Liver (tissue), 3 donors: ENCODE data around the gene HOXB3.

Experiments
- EGR1 ChIP-seq, 2 donors: IDR thresholded peaks; 2 replicates each; pipeline ENCODE4 v1.6.1; 2016 to 2018; ENCODE audit warnings: antibody characterized with exemption in 2 of 2, low read depth in 2 of 2
- GABPA ChIP-seq, 2 donors: IDR thresholded peaks in 1 of 2; conservative IDR thresholded peaks in 1 of 2; 2 replicates each; pipeline ENCODE4 v1.6.1; 2016; ENCODE audit warnings: antibody characterized with exemption in 2 of 2, mild to moderate bottlenecking in 1 of 2, moderate library complexity in 1 of 2
- HNF4A ChIP-seq, 2 donors: conservative IDR thresholded peaks; 2 replicates each; pipeline ENCODE4 v1.6.1; 2016; ENCODE audit warnings: antibody characterized with exemption in 2 of 2, mild to moderate bottlenecking in 2 of 2
- RAD21 ChIP-seq, 2 donors: IDR thresholded peaks; 2 replicates each; pipeline ENCODE4 v1.6.1; 2016; ENCODE audit warnings: antibody characterized with exemption in 2 of 2, mild to moderate bottlenecking in 2 of 2
- SP1 ChIP-seq: IDR thresholded peaks from 2 replicates; pipeline ENCODE4 v1.6.1; 2018; ENCODE audit warnings: antibody characterized with exemption, mild to moderate bottlenecking
- TAF1 ChIP-seq: conservative IDR thresholded peaks from 2 replicates; pipeline ENCODE4 v1.6.1; 2016; ENCODE audit warnings: antibody characterized with exemption, mild to moderate bottlenecking
- YY1 ChIP-seq: IDR thresholded peaks from 2 replicates; pipeline ENCODE4 v1.6.1; 2016; ENCODE audit warnings: antibody characterized with exemption, mild to moderate bottlenecking
- TF ChIP-seq, protein P1 (sequence below): fragments of 150-350 bp; IDR thresholded peaks from 2 replicates; pipeline ENCODE4 v1.5.1; 2017; ENCODE audit warnings: improper control_type of control experiment, low read depth, low read length; ENCODE audit not compliant: missing input control
- TF ChIP-seq, protein P2 (sequence below): IDR thresholded peaks from 2 replicates; pipeline ENCODE4 v1.6.1; 2016; ENCODE audit warnings: antibody characterized with exemption, mild to moderate bottlenecking
- TF ChIP-seq, protein P3 (sequence below): IDR thresholded peaks from 2 replicates; pipeline ENCODE4 v1.6.1; 2016; ENCODE audit warnings: antibody characterized with exemption
- TF ChIP-seq, protein P4 (sequence below): IDR thresholded peaks from 2 replicates; pipeline ENCODE4 v1.6.1; 2016; ENCODE audit warnings: antibody characterized with exemption
- TF ChIP-seq, protein P5 (sequence below): IDR thresholded peaks from 2 replicates; pipeline ENCODE4 v1.6.1; 2016; ENCODE audit warnings: antibody characterized with exemption
- donor health status: healthy.
- donor health status: healthy.

DNA sequence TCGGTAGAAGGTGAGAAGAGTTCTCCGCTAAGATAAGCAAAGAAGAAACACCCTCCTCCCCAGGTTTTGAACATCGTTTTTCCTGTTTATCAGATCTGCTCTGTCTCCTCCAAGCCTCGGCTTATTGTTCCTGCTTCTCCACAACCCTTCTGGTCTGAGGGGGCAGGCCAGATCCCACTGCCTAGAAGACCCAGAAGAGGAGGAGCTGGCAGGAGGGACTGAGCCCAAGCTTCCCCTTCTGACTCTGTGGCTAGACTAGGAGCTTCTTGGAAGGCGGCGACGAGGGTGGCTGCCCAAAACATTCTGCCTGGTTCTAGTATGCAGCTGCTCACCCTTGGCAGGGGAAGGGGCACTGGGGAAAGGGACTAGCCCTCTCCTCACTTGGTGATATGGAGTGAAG lies 8.7 kb upstream of the HOXB3 start:
- TF ChIP-seq, protein P1, sequence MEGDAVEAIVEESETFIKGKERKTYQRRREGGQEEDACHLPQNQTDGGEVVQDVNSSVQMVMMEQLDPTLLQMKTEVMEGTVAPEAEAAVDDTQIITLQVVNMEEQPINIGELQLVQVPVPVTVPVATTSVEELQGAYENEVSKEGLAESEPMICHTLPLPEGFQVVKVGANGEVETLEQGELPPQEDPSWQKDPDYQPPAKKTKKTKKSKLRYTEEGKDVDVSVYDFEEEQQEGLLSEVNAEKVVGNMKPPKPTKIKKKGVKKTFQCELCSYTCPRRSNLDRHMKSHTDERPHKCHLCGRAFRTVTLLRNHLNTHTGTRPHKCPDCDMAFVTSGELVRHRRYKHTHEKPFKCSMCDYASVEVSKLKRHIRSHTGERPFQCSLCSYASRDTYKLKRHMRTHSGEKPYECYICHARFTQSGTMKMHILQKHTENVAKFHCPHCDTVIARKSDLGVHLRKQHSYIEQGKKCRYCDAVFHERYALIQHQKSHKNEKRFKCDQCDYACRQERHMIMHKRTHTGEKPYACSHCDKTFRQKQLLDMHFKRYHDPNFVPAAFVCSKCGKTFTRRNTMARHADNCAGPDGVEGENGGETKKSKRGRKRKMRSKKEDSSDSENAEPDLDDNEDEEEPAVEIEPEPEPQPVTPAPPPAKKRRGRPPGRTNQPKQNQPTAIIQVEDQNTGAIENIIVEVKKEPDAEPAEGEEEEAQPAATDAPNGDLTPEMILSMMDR, result no peak
- no peak for TF ChIP-seq YY1
- TF ChIP-seq EGR1 (IDR thresholded peaks at IDR 0.05; ENCODE audit: low read depth in 2 of 2), result no peak
- no peak for TF ChIP-seq GABPA (IDR thresholded peaks at IDR 0.05 in 1 of 2, conservative IDR thresholded peaks at IDR 0.05 in 1 of 2)
- no peak for TF ChIP-seq RAD21 (IDR thresholded peaks at IDR 0.05)
- TF ChIP-seq, protein P2, sequence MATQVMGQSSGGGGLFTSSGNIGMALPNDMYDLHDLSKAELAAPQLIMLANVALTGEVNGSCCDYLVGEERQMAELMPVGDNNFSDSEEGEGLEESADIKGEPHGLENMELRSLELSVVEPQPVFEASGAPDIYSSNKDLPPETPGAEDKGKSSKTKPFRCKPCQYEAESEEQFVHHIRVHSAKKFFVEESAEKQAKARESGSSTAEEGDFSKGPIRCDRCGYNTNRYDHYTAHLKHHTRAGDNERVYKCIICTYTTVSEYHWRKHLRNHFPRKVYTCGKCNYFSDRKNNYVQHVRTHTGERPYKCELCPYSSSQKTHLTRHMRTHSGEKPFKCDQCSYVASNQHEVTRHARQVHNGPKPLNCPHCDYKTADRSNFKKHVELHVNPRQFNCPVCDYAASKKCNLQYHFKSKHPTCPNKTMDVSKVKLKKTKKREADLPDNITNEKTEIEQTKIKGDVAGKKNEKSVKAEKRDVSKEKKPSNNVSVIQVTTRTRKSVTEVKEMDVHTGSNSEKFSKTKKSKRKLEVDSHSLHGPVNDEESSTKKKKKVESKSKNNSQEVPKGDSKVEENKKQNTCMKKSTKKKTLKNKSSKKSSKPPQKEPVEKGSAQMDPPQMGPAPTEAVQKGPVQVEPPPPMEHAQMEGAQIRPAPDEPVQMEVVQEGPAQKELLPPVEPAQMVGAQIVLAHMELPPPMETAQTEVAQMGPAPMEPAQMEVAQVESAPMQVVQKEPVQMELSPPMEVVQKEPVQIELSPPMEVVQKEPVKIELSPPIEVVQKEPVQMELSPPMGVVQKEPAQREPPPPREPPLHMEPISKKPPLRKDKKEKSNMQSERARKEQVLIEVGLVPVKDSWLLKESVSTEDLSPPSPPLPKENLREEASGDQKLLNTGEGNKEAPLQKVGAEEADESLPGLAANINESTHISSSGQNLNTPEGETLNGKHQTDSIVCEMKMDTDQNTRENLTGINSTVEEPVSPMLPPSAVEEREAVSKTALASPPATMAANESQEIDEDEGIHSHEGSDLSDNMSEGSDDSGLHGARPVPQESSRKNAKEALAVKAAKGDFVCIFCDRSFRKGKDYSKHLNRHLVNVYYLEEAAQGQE, result no peak
- TF ChIP-seq SP1, result no peak
- TF ChIP-seq, protein P3, sequence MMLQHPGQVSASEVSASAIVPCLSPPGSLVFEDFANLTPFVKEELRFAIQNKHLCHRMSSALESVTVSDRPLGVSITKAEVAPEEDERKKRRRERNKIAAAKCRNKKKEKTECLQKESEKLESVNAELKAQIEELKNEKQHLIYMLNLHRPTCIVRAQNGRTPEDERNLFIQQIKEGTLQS, result no peak
- TF ChIP-seq, protein P4, sequence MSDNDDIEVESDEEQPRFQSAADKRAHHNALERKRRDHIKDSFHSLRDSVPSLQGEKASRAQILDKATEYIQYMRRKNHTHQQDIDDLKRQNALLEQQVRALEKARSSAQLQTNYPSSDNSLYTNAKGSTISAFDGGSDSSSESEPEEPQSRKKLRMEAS, result no peak
- no peak for TF ChIP-seq HNF4A (conservative IDR thresholded peaks at IDR 0.05)
- TF ChIP-seq TAF1, result no peak
- TF ChIP-seq, protein P5, sequence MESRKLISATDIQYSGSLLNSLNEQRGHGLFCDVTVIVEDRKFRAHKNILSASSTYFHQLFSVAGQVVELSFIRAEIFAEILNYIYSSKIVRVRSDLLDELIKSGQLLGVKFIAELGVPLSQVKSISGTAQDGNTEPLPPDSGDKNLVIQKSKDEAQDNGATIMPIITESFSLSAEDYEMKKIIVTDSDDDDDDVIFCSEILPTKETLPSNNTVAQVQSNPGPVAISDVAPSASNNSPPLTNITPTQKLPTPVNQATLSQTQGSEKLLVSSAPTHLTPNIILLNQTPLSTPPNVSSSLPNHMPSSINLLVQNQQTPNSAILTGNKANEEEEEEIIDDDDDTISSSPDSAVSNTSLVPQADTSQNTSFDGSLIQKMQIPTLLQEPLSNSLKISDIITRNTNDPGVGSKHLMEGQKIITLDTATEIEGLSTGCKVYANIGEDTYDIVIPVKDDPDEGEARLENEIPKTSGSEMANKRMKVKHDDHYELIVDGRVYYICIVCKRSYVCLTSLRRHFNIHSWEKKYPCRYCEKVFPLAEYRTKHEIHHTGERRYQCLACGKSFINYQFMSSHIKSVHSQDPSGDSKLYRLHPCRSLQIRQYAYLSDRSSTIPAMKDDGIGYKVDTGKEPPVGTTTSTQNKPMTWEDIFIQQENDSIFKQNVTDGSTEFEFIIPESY, result no peak
